GM18517 (cell line): ENCODE measurements around the gene AACS.
"Not testable (repeated sequence)": the region's sequence is repeated elsewhere in the genome, so short reads cannot be mapped to it uniquely, and the experiment has no call there.

Experiments
- ATAC-seq: cut with Tn5 transposase; IDR thresholded peaks from one replicate; pipeline ENCODE4 v1.9.1; 2021; ENCODE audit warnings: mild to moderate bottlenecking, moderate library complexity; ENCODE audit not compliant: unreplicated experiment

The AACS gene

GRCh38 chr12:125121106-125121505 is 55.9 kb downstream of the AACS start:
- ATAC-seq: no peak

- ATAC-seq: no peak
These were observed 57.4 kb downstream of the AACS start for GRCh38 chr12:125122668-125123067.

- no peak for ATAC-seq
These were observed 59.2 kb downstream of the AACS start for GRCh38 chr12:125124320-125124966.

- no peak for ATAC-seq
These were observed 60.0 kb downstream of the AACS start for GRCh38 chr12:125125271-125125670.

GRCh38 chr12:125128439-125129178 is 63.4 kb downstream of the AACS start:
- no peak for ATAC-seq

GRCh38 chr12:125129179-125129571 is 63.9 kb downstream of the AACS start:
- no peak for ATAC-seq

GRCh38 chr12:125129591-125130255 is 64.5 kb downstream of the AACS start:
- ATAC-seq: no peak

GRCh38 chr12:125131958-125132357 is 66.7 kb downstream of the AACS start:
- no peak for ATAC-seq

- no peak for ATAC-seq
These were observed 67.6 kb downstream of the AACS start for GRCh38 chr12:125132698-125133400.

GRCh38 chr12:125133616-125134015 is 68.4 kb downstream of the AACS start:
- ATAC-seq: no peak

- ATAC-seq: no peak
These were observed 69.3 kb downstream of the AACS start for GRCh38 chr12:125134576-125134975.

- no peak for ATAC-seq
These were observed 70.7 kb downstream of the AACS start for GRCh38 chr12:125135906-125136305.

GRCh38 chr12:125136702-125137101 is 71.5 kb downstream of the AACS start:
- no peak for ATAC-seq

GRCh38 chr12:125137766-125138344 is 72.6 kb downstream of the AACS start:
- ATAC-seq: no peak

- ATAC-seq: no peak
These were observed 75.3 kb downstream of the AACS start for GRCh38 chr12:125140279-125141209.

GRCh38 chr12:125141210-125141573 is 76.0 kb downstream of the AACS start:
- not testable (repeated sequence) for ATAC-seq

GRCh38 chr12:125142601-125143000 is 77.4 kb downstream of the AACS start:
- no peak for ATAC-seq

- no peak for ATAC-seq
These were observed 78.3 kb downstream of the AACS start for GRCh38 chr12:125143491-125143890.

GRCh38 chr12:125145196-125145595 is 80.0 kb downstream of the AACS start:
- ATAC-seq: no peak

- no peak for ATAC-seq
These were observed 83.1 kb downstream of the AACS start for GRCh38 chr12:125148316-125148715.
